ENCODE data around the gene GADD45G.

Gene GADD45G, protein sequence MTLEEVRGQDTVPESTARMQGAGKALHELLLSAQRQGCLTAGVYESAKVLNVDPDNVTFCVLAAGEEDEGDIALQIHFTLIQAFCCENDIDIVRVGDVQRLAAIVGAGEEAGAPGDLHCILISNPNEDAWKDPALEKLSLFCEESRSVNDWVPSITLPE

DNA sequence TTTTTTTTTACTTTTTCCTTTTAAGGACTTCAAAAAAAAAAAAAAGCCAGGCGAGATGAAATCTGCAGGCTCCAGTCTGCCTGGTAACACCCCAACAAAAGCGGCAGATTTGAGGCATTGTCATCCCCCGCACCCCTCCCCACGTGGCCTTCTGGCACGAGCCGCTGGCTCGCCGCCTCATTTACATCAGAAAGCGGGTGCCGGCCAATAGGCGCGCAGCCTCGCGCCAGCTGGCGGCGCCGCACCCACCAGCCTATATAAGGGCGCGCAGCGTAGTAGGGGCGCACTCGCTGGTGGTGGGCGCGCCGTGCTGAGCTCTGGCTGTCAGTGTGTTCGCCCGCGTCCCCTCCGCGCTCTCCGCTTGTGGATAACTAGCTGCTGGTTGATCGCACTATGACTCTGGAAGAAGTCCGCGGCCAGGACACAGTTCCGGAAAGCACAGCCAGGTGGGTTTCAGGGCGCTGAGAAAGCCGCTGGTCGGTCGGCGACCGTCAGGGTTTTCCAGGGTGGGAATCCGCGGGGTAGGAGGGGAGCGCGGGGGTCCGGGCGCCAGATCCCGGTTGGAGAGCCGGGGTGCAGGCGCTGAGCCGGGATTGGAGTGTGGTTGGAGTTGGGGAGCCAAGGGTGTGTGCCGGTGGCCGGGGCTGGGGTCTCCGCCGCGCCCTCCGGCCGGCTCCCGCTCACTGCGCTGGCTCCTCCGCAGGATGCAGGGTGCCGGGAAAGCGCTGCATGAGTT, at the start of gene GADD45G:
GADD45G (plus strand) TSS at position 284 of the 736 bp plus-strand sequence; CDS start at position 394, 110 bp downstream.
- peak; percentile 86 to 88 for DNase-seq

DNA sequence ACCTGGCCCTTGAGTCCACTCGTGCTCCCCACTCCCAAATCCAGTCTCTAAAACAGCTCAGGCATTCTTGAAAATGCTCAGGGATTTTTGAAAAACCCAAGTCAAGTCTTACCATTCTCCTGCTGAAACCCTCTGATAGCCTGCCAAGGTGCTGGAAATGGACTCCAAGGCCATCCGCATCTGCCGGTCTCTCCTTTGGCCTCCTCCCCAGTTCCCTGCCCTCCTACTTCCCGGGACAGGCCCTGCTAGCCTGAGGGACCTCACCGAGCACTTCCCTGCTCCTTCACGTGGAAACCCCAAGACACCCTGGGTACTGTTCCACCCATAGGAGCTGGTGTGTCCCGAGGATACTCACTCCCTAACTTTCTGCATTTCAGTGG, 49.8 kb upstream of the GADD45G start:
- DNase-seq, result no peak

DNA sequence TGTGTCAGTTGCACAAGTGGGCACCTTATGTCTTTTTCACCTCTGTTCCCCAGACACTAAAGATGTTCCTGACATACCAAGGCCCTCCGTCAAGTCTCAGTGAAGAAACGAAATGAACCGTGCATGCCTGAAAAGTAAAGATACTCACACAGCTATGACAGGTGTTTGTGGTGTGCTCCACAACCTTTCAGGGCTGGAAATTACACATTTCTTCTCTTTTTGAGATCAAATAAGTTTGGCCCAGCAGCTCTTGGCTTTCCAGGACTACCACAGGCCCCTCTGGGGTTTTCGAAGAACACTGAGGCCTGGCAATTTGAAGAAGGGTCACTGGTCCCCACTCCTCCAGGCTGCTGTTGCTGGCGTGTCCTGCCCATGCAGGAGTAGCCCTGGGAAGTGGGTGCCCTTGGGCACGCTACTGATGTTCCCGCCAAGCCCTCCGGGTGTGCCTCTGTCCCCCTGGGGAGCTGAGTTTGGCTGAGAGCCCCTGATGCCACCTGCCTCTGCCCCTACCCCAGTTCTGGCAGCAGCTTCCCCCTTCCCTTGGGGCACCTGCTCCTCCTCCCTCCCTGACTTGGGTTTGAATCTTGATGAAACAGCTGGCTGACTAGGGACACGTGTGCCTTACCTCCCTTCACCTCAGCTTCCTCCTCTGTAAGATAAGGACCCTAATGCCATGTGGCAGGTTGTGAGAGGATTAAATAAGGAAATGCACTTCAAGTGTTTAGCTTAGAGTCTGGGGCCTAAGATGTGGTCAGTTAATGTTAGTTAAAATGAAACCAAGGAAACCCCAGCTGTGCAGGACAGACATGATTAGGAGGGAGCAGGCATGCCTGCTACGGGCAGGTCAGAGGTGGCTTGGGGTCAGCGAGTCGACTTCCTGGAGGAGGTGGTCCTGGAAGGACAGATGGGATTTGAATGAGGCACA, 49.1 kb upstream of the GADD45G start:
- DNase-seq, result no peak

DNA sequence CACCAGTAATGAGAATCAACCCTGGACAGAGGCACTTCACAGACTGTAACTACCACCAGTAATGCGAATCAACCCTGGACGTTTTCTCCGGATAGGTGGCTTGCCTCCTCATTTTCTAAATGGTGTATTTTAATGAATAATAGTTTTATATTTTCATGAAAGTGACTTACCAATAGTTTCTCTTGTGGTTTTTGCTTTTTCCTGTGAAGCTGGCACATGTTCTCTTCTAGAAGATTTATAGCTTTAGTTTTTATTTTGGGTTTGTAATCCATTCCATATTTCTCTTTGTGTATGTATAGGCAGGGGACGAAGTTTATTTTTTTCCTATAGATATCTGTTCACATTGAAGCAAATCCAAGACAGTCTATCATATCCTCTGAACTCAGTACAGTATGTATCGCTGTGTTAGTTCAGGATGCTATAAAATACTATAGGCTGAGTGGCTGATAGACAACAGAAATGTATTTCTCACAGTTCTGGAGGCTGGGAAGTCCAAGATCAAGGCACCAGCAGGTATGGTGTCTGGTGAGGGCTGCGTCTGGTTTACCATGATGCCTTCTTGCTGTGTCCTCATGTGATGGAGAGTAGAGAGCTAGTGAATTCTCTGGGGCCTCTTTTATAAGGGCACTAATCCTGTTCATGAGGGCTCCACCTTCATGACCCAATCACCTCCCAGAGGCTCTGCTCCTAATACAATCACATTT, 46.5 kb upstream of the GADD45G start:
- DNase-seq, result no peak

GRCh38 chr9:89558948-89559347, 45.9 kb upstream of the GADD45G start:
- no peak for DNase-seq

DNA sequence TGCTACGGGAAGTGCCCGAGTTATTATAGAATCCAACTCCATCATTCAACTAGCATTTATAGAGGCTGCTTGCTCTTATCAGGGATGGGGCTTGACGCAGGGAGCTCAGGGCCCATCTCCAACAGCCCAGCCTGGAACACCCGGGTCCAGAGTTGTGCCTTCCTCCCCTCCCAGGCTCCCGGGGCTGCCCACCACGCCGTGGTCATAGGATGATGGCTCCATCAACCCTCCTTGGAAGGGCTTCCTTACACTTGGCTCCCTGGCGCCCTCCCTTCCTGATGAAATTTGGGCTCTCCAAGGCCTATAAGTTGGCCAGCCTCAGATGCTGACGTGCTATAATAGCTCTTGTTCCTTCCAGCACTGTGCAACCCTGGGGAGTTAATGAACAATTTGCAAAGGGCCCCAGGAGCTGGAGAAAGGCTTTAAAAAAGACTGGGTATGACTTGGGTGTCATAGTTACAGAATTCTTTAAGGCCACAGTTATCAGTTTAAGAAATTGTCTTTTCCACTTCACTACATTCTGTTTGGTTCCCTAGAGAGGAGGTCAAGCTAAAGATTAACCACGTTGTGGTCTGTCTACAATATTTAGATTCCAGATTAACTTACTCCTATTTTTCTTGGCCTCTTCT, 42.5 kb upstream of the GADD45G start:
- no peak for DNase-seq

GRCh38 chr9:89563571-89564345, 41.1 kb upstream of the GADD45G start:
- DNase-seq, result no peak

DNA sequence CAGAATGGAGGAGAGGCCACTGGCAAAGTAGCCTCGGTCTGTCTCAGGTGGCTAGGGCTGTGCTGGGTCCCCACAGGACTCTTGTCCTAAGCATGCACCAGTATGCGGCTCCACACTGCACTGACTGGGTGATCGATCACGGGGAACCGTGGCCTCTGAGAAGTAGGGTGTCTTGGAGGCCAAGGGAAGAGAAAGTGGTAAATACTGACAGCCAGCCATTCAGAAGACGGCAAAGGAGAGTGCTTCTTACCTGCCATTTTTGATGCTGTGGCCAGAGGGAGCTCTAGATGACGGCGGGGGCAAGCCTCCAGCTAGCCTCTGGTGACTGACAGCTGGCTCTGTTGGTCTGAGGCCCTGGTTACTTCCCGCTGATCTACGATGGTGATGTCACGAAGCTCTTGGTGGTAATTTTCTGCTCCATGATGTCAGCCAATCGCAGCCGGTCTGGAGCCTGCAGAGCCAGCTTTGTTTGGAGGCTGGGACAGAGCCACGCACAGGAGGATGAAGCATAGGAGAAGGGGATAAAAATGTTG, 40.4 kb upstream of the GADD45G start:
- no peak for DNase-seq

DNA sequence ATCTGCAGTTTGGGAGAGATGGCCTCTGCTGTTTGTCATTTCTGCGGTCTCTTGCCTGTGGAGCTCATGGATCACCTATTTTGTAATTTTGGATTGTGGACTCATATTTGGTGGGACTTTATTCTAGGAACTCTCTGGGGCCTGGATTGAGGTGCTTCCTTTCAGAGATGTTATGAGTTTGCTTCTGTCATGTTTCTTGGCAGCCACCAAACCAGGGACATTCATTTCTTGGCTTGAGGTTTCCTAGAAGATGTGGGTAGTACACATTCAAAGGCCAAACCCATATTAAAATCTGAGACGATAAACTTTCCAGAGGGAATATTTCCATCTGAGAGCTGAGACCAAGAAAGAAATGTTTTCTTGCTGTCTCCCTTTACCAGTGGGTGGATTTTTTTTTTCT, 37.2 kb upstream of the GADD45G start:
- DNase-seq, result no peak

GRCh38 chr9:89574309-89574708, 30.5 kb upstream of the GADD45G start:
- DNase-seq, result no peak

DNA sequence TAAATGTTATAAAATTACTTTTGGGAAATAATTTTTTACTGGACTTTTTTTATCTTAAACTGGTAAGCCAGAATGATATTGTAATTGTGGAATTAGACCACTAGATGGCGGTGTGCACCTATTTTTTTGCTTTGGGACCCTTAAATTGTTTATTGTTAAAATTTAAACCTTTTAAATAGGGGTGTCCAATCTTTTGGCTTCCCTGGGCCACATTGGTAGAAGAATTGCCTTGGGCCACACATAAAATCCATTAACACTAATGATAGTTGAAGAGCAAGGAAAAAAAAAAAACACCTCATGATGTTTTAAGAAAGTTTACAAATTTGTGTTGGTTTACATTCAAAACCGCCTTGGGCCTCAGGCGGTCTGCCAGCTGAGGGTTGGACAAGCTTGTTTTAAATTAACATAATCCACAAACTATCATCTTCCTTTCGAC, 28.4 kb upstream of the GADD45G start:
- no peak for DNase-seq

GRCh38 chr9:89577363-89577762, 27.4 kb upstream of the GADD45G start:
- DNase-seq, result no peak

- DNase-seq, result no peak
These were observed 24.9 kb upstream of the GADD45G start for GRCh38 chr9:89579741-89580385.

DNA sequence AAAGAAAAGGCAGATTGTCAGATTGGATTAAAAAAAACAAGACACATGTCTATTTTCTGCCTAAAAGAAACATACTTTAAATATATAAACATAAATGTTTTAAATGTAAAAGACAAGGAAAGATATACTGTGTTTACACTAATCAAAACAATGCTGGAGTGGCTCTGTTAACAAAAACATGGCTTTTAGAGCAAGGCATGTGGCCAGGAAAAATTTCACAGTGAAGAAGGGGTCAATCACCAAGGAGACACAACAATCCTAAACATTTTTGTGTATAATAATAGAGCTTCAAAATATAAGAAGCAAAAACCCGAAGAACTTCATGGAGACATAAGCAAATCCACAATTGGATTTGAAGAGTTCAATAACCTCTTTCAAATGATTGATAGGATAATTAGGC, 18.5 kb upstream of the GADD45G start:
- DNase-seq, result no peak

GRCh38 chr9:89588271-89588879, 16.4 kb upstream of the GADD45G start:
- DNase-seq, result no peak

- no peak for DNase-seq
These were observed 14.4 kb upstream of the GADD45G start for GRCh38 chr9:89590415-89590814.

- no peak for DNase-seq
These were observed 13.3 kb upstream of the GADD45G start for GRCh38 chr9:89591274-89592212.

DNA sequence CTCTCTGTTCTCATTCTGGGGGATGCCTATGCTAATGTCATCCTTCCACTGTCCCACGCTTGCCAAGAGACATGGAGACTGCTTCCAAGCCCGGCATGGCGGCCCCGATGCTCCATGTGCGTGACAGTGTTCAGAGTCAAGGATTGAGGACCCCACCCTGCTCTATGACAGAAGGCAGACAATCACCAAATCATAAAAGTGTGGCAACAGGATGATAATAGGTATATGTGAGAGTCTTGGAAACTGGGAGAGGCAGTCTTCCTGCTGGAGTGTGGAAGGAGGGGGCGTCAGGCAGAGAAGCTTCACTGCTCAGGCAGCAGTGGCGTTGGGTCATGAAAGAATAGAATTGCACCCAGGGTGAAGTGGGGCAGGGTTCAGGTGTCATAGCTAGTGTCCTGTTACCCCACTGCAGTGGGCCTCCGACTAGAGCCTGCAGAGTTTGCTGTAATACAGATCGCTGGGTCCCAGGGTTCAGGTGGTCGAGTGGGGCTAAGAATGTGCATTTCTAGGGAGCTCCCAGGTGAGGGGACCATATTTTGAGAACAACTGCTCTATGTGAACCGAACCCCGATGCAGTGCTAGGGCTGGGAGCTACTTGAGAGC, 12.5 kb upstream of the GADD45G start:
- no peak for DNase-seq
